Ovary (tissue), 3 donors: ENCODE measurements around the gene IST1.

Experiments
- EP300 ChIP-seq: sonication (generic); formaldehyde crosslinking; IDR thresholded peaks from one replicate; pipeline ENCODE4 v1.6.1; 2017; ENCODE audit warnings: antibody characterized with exemption
- TF ChIP-seq, protein P1 (sequence below), 3 donors: fragments of 450-650 bp in 2 of 3; fragments of 200-600 bp in 1 of 3; IDR thresholded peaks; one replicate each; pipeline versions ENCODE4 v1.5.1 to v1.8.0; 2016 to 2022; ENCODE audit warnings: antibody characterized with exemption in 3 of 3, mild to moderate bottlenecking in 1 of 3
- donor health status: DM: no; HTN: no; CAD: no.

DNA sequence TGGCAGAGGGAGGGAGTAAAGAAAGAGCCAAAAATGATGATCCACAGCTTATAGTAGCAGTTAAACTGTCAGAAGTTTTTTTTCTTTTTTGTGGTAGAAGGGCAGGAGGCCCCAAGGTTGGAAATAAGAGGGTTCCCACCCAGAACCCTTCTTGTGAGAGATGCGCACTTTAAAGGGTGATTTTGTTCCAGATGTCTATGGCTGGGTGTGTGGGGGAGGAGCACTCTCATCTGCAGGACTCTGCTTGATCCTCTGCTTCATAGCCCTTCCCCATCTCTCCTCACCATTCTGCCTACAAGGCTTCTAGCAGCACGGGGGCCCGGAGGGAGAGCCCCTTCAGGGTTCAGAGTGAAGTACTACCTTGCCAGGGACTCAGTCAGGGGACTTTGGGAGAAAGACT lies 43.2 kb upstream of the IST1 start:
- TF ChIP-seq, protein P1, sequence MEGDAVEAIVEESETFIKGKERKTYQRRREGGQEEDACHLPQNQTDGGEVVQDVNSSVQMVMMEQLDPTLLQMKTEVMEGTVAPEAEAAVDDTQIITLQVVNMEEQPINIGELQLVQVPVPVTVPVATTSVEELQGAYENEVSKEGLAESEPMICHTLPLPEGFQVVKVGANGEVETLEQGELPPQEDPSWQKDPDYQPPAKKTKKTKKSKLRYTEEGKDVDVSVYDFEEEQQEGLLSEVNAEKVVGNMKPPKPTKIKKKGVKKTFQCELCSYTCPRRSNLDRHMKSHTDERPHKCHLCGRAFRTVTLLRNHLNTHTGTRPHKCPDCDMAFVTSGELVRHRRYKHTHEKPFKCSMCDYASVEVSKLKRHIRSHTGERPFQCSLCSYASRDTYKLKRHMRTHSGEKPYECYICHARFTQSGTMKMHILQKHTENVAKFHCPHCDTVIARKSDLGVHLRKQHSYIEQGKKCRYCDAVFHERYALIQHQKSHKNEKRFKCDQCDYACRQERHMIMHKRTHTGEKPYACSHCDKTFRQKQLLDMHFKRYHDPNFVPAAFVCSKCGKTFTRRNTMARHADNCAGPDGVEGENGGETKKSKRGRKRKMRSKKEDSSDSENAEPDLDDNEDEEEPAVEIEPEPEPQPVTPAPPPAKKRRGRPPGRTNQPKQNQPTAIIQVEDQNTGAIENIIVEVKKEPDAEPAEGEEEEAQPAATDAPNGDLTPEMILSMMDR (IDR thresholded peaks at IDR 0.05): no peak
- TF ChIP-seq EP300: no peak
